ENCODE data around the gene TSPAN5. TPM values are rescaled to one million over a fixed set of nuclear protein-coding genes. Genes with fewer than 3 reads are reported as not detected.
A peak's percentile ranks its signal among the peaks of the same experiment; 100 is the strongest.

The TSPAN5 gene
- total RNA-seq, 6 experiments from 2014 or later: 59.6 to 75.4 (median 67.6) TPM

GRCh38 chr4:98686847-98687246 lies 28.4 kb upstream of the TSPAN5 start:
- peaks cover 3% of the 10 kb centered on the region; the same call in 1 of the 2 replicates for H3K27me3 Mint-ChIP-seq (ENCODE audit: insufficient read depth)
- no peak overlapping the region for H3K4me3 Mint-ChIP-seq
- peaks cover 64% of the 10 kb centered on the region for H3K4me1 Mint-ChIP-seq (ENCODE audit: low read depth)

GRCh38 chr4:98686043-98686707 lies 27.8 kb upstream of the TSPAN5 start:
- no peak for DNase-seq
- no peak overlapping the region for H3K27ac Mint-ChIP-seq
- peaks cover 64% of the 10 kb centered on the region for H3K4me1 Mint-ChIP-seq (ENCODE audit: low read depth)
- H3K9me3 Mint-ChIP-seq: no peaks in the 10 kb centered on the region
- H3K4me3 Mint-ChIP-seq: no peak overlapping the region
- peaks cover 3% of the 10 kb centered on the region; the same call in 1 of the 2 replicates for H3K27me3 Mint-ChIP-seq (ENCODE audit: insufficient read depth)
- TF ChIP-seq CTCF (IDR thresholded peaks at IDR 0.05): no peak
- peaks cover 7% of the 10 kb centered on the region for H3K36me3 Mint-ChIP-seq (ENCODE audit: low read depth)

More at GRCh38 chr4:98686847-98687246, 28.4 kb upstream of the TSPAN5 start:
- no peak for TF ChIP-seq CTCF (IDR thresholded peaks at IDR 0.05)
- H3K36me3 Mint-ChIP-seq (ENCODE audit: low read depth): peaks cover 7% of the 10 kb centered on the region
- DNase-seq: no peak
- H3K27ac Mint-ChIP-seq: no peak overlapping the region
- H3K9me3 Mint-ChIP-seq: no peaks in the 10 kb centered on the region

- peaks cover 58% of the 10 kb centered on the region for H3K4me1 Mint-ChIP-seq (ENCODE audit: low read depth)
- no peak for TF ChIP-seq CTCF (IDR thresholded peaks at IDR 0.05)
- DNase-seq: no peak
- H3K9me3 Mint-ChIP-seq: no peaks in the 10 kb centered on the region
- H3K27ac Mint-ChIP-seq: no peak overlapping the region
- no peak overlapping the region for H3K4me3 Mint-ChIP-seq
- peaks cover under 1% of the 10 kb centered on the region; the same call in 1 of the 2 replicates for H3K27me3 Mint-ChIP-seq (ENCODE audit: insufficient read depth)
- peaks cover 3% of the 10 kb centered on the region for H3K36me3 Mint-ChIP-seq (ENCODE audit: low read depth)
These were observed 27.0 kb upstream of the TSPAN5 start for GRCh38 chr4:98685225-98686042.

- DNase-seq: peak; percentile 71
- no peak for TF ChIP-seq CTCF (IDR thresholded peaks at IDR 0.05)
- Mint-ChIP-seq H3K27ac (peak overlapping the region; percentile 55; the same call in 1 of the 2 replicates), H3K27me3 (ENCODE audit: insufficient read depth) (no peaks in the 10 kb centered on the region), H3K36me3 (ENCODE audit: low read depth) (no peaks in the 10 kb centered on the region), H3K4me3 (no peak overlapping the region), H3K9me3 (no peaks in the 10 kb centered on the region), H3K4me1 (ENCODE audit: low read depth) (peaks cover 37% of the 10 kb centered on the region)
These were observed 24.3 kb upstream of the TSPAN5 start for GRCh38 chr4:98682719-98683118.

- H3K27me3 Mint-ChIP-seq (ENCODE audit: insufficient read depth): no peaks in the 10 kb centered on the region
- no peaks in the 10 kb centered on the region for H3K36me3 Mint-ChIP-seq (ENCODE audit: low read depth)
- no peak overlapping the region for H3K27ac Mint-ChIP-seq
- H3K4me1 Mint-ChIP-seq (ENCODE audit: low read depth): peaks cover 23% of the 10 kb centered on the region
- no peak overlapping the region for H3K4me3 Mint-ChIP-seq
- no peaks in the 10 kb centered on the region for H3K9me3 Mint-ChIP-seq
- TF ChIP-seq CTCF (IDR thresholded peaks at IDR 0.05): no peak
- no peak for DNase-seq
These were observed 22.4 kb upstream of the TSPAN5 start for GRCh38 chr4:98680806-98681205.

Data from HFFc6 (cell line).